ENCODE measurements around the gene ANKRD24. TPM values are rescaled to one million over a fixed set of nuclear protein-coding genes. Genes with fewer than 3 reads are reported as not detected.
A peak's percentile ranks its signal among the peaks of the same experiment; 100 is the strongest.

Gene ANKRD24
- total and polyA plus RNA-seq, 2 of the 13 experiments (the other 11 are each of a cell fraction or from before 2014, with no cell fraction given) = 0.13 to 0.24 TPM

DNA sequence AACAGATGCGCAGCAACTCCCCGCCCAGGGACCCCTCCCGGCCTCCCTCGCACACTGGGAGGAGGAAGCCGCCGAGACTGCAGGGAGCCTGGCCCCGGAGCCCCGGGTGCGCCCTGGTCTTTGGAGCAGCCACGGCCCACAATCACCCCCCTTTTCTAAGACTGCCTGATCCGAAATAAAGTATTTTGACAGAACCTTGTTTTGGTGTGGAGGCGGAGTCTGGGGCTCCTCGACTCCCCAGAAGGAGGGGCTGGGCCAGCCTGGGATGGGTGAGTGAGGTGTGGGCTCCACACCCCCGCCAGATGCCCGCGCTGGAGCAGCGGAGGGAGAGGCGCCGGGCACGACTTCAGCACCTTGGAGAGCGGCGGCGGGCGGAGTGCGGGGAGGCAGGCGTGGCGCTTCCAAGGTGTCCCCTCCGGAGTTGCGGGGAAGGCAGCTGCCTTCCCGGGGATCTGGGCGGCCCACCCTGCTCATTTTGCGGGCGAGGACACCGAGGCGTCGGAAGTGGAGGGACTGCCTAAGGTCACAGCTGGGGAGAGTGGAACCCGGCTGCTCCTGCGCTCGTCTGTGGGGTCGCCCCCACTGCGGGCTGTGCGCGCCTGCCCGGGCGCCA, 9.5 kb upstream of the ANKRD24 start (continued):
- TF ChIP-seq, protein P1, sequence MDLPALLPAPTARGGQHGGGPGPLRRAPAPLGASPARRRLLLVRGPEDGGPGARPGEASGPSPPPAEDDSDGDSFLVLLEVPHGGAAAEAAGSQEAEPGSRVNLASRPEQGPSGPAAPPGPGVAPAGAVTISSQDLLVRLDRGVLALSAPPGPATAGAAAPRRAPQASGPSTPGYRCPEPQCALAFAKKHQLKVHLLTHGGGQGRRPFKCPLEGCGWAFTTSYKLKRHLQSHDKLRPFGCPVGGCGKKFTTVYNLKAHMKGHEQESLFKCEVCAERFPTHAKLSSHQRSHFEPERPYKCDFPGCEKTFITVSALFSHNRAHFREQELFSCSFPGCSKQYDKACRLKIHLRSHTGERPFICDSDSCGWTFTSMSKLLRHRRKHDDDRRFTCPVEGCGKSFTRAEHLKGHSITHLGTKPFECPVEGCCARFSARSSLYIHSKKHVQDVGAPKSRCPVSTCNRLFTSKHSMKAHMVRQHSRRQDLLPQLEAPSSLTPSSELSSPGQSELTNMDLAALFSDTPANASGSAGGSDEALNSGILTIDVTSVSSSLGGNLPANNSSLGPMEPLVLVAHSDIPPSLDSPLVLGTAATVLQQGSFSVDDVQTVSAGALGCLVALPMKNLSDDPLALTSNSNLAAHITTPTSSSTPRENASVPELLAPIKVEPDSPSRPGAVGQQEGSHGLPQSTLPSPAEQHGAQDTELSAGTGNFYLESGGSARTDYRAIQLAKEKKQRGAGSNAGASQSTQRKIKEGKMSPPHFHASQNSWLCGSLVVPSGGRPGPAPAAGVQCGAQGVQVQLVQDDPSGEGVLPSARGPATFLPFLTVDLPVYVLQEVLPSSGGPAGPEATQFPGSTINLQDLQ (CRISPR knock-in tag; IDR thresholded peaks at IDR 0.05) = no peak
- TF ChIP-seq ZNF431 (CRISPR knock-in tag; IDR thresholded peaks at IDR 0.05; ENCODE audit: borderline replicate concordance, low read depth) = 0 out of 2 replicates have a peak, but pooled peaks have one; percentile 41
- no peak for TF ChIP-seq ZNF776 (CRISPR knock-in tag; IDR thresholded peaks at IDR 0.05)
- TF ChIP-seq XBP1 (CRISPR knock-in tag; IDR thresholded peaks at IDR 0.05) = no peak
- 0 out of 2 replicates have a peak, but pooled peaks have one; percentile 46 for TF ChIP-seq ZNF138 (CRISPR knock-in tag; IDR thresholded peaks at IDR 0.05; ENCODE audit: low read depth)
- TF ChIP-seq SKIL (CRISPR knock-in tag; IDR thresholded peaks at IDR 0.05; ENCODE audit: borderline replicate concordance) = no peak
- TF ChIP-seq ATF7-NPFF (CRISPR knock-in tag; IDR thresholded peaks at IDR 0.05; ENCODE audit: low read depth) = peak; percentile 79
- TF ChIP-seq ZNF331 (CRISPR knock-in tag; IDR thresholded peaks at IDR 0.05) = peak; percentile 76
- no peak for TF ChIP-seq ZNF121 (CRISPR knock-in tag; IDR thresholded peaks at IDR 0.05)
- TF ChIP-seq ZNF562 (CRISPR knock-in tag; IDR thresholded peaks at IDR 0.05; ENCODE audit: borderline replicate concordance) = no peak
- TF ChIP-seq, protein P2, sequence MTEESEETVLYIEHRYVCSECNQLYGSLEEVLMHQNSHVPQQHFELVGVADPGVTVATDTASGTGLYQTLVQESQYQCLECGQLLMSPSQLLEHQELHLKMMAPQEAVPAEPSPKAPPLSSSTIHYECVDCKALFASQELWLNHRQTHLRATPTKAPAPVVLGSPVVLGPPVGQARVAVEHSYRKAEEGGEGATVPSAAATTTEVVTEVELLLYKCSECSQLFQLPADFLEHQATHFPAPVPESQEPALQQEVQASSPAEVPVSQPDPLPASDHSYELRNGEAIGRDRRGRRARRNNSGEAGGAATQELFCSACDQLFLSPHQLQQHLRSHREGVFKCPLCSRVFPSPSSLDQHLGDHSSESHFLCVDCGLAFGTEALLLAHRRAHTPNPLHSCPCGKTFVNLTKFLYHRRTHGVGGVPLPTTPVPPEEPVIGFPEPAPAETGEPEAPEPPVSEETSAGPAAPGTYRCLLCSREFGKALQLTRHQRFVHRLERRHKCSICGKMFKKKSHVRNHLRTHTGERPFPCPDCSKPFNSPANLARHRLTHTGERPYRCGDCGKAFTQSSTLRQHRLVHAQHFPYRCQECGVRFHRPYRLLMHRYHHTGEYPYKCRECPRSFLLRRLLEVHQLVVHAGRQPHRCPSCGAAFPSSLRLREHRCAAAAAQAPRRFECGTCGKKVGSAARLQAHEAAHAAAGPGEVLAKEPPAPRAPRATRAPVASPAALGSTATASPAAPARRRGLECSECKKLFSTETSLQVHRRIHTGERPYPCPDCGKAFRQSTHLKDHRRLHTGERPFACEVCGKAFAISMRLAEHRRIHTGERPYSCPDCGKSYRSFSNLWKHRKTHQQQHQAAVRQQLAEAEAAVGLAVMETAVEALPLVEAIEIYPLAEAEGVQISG (CRISPR knock-in tag; IDR thresholded peaks at IDR 0.05) = peak; percentile 35; the same call in 1 of the 2 replicates
- TF ChIP-seq ZNF256 (CRISPR knock-in tag; conservative IDR thresholded peaks at IDR 0.05) = no peak
- TF ChIP-seq HNF1A (IDR thresholded peaks at IDR 0.05; ENCODE audit: low read depth) = no peak
- no peak for TF ChIP-seq HNF1A (CRISPR knock-in tag; IDR thresholded peaks at IDR 0.05; ENCODE audit: borderline replicate concordance)
- TF ChIP-seq ZNF432 (CRISPR knock-in tag; IDR thresholded peaks at IDR 0.05; ENCODE audit: borderline replicate concordance) = no peak
- no peak for TF ChIP-seq ZNF674 (CRISPR knock-in tag; IDR thresholded peaks at IDR 0.05; ENCODE audit: low read depth)
- TF ChIP-seq ZIK1 (CRISPR knock-in tag; IDR thresholded peaks at IDR 0.05; ENCODE audit: borderline replicate concordance, low read depth) = no peak
- TF ChIP-seq ZNF773 (CRISPR knock-in tag; IDR thresholded peaks at IDR 0.05; ENCODE audit: borderline replicate concordance) = peak; percentile 76; the same call in 1 of the 2 replicates
